Kidney tubule cell (primary cell): ENCODE data around the gene TPR.

Source experiments
- DNase-seq: peaks from one replicate; pipeline ENCODE4 v3.0.0-alpha.2; 2018; ENCODE audit warnings: low spot score

TPR gene

DNA sequence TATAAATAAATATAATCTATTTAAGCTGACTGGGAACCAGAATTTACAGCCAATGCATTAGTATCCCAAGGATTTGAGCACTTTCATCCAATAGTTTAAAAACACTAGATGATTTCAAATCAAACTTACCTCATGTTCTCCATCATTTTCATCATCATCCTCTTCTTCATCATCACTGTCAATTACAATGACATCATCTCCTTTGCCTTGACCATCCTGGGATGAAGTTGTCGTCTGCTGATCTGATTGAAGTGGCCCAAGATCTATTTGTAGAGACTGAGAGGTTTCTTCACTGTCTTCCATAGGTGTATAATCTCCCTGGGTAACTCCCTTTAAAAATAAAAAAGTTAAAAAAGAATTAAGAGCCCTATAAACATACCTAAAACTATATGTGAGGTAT lies 47.7 kb downstream of the TPR start:
- no peak for DNase-seq

DNA sequence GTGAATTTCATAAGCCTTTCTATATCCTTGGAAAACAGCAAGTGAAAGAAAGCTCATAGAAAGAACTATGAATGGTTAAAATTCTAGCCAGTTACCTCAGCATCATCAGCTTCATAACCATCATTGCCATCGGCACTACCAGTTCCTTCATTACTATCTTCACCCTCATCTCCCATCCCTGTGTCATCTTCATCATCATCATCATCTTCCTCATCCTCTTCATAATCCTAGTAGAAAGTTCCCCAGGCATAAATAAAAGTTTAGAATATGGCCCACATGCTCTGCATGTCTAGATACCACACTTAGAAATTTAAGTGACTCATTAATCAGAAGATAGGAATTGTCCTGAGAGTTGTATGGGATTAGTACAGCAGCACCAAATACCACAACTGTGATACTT lies 49.0 kb downstream of the TPR start:
- no peak for DNase-seq

DNA sequence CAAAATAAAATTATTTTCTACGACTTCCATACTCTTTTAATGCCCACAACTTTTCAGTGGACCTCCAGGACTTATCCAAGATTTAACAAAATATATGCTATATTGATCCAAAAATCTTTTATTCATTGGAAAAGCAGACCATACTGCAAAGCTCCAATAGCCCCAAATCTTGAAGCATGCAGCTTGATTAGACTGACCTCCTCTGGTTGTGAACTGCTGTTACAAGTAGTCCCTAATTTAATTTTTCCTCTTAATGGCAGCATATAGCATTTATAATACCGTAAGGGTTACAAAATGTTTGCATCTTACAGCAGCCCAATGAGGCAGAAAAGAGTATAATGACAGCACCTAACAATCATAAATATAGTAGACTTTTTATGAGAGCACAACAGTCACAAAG lies 49.8 kb downstream of the TPR start:
- peak; percentile 2 for DNase-seq

- DNase-seq, result no peak
These were observed 51.2 kb downstream of the TPR start for GRCh38 chr1:186323865-186324264.

DNA sequence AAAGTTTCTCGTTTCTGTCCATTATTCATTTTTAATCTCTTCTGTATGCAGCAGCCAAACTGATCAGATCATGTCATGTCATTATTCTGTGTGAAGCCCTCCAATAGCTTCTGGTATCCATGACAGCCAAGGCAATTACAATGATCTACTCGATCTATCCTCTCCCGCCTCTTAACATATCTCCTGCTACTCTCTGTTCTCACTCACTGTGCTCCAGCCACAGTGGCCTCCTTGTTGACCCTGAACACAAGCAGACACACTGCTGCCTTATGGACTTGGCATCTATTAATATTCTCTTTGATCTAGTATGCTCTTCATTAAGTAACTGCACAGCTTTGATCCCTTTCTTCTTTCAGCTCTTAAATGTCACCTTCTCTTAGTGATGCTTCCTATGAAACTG lies 59.5 kb downstream of the TPR start:
- no peak for DNase-seq

GRCh38 chr1:186311375-186312051 lies 63.5 kb downstream of the TPR start:
- no peak for DNase-seq

- DNase-seq, result no peak
These were observed 64.7 kb downstream of the TPR start for GRCh38 chr1:186310307-186310706.

DNA sequence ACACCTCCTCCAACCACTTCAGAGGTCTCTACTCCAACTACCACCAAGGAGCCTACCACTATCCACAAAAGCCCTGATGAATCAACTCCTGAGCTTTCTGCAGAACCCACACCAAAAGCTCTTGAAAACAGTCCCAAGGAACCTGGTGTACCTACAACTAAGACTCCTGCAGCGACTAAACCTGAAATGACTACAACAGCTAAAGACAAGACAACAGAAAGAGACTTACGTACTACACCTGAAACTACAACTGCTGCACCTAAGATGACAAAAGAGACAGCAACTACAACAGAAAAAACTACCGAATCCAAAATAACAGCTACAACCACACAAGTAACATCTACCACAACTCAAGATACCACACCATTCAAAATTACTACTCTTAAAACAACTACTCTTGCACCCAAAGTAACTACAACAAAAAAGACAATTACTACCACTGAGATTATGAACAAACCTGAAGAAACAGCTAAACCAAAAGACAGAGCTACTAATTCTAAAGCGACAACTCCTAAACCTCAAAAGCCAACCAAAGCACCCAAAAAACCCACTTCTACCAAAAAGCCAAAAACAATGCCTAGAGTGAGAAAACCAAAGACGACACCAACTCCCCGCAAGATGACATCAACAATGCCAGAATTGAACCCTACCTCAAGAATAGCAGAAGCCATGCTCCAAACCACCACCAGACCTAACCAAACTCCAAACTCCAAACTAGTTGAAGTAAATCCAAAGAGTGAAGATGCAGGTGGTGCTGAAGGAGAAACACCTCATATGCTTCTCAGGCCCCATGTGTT lies 66.6 kb downstream of the TPR start:
- no peak for DNase-seq

GRCh38 chr1:186307445-186307844 lies 67.6 kb downstream of the TPR start:
- no peak for DNase-seq

- DNase-seq, result no peak
These were observed 68.5 kb downstream of the TPR start for GRCh38 chr1:186306533-186306932.

DNA sequence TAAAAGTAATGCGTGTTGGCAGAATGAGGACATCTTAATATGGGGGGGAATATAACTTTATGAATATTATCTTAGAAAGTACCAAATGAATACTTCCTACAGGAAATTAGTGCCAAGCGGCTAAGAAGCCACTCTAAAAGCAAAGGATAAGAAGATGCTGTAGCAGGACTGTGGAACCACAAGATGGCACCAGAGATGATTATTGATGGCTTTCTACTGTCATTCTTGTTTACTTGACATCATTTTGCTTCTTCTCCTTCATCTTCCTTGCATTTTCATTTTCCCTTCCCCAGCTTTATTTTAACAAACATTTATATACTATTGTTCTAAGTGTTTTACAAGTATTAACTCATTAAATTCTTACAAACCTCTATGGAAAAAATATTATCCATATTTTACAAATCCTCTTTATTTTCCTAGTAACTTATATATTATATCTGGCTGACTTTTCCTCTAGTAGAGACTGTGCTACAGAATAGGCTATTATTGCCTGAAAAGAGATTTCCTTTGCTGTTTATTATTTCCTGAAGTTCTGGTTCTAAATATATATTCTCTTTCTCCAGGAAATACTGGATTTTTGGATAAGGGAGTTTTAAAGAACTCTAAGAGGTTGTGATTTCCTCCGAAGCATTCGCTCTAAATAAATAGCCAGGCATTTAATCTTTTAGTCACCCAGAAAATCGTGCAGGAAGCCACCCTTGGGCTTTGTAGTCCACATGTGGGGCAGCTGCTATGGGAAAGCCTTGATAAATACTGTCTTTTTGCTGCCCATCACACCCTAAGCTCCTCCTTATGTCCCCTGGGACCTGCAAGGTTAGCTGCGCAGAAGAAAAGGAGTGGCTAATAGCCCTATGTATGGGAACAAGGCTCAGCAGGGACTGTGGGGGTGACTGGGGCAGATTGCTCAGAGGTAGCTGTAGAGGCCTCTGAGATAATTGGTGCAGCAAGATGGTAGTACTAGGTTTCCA lies 69.8 kb downstream of the TPR start:
- peak; percentile 34 for DNase-seq

DNA sequence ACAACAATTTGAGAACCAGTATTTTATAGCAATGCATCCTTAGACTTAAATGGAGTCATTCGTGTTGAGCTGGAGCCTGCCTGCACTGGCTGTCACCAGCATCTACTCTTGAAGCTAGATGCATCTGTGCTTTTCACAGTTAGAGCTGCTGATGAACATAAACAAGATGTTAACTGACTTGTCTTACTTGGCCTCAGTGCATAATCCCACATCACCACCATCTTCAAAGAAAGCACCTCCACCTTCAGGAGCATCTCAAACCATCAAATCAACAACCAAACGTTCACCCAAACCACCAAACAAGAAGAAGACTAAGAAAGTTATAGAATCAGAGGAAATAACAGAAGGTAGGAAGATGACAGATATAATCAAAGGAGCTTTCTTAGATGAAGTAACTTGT lies 71.1 kb downstream of the TPR start:
- DNase-seq, result no peak

GRCh38 chr1:186302381-186302920 lies 72.6 kb downstream of the TPR start:
- DNase-seq, result no peak

GRCh38 chr1:186301448-186301847 lies 73.6 kb downstream of the TPR start:
- no peak for DNase-seq

GRCh38 chr1:186300056-186300455 lies 75.0 kb downstream of the TPR start:
- no peak for DNase-seq

- no peak for DNase-seq
These were observed 75.5 kb downstream of the TPR start for GRCh38 chr1:186299570-186299969.

DNA sequence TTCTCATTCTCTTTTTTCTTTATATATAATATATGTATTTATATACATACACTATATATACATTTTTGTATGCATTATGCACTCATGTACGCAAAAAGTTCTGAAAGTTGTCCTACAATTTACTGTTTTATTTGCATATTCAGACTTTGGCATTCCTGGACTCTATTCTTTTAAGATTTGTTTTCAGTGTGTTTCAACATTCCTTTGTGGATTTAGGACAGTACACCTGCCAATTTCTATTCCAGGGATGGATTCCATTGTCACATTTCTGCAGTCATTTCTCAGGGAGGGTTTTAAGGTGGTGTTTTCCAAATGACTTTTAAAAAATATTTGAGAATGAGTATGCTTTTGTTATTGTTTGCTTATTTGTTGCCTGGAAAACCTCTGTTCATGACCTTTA lies 76.2 kb downstream of the TPR start:
- no peak for DNase-seq

DNA sequence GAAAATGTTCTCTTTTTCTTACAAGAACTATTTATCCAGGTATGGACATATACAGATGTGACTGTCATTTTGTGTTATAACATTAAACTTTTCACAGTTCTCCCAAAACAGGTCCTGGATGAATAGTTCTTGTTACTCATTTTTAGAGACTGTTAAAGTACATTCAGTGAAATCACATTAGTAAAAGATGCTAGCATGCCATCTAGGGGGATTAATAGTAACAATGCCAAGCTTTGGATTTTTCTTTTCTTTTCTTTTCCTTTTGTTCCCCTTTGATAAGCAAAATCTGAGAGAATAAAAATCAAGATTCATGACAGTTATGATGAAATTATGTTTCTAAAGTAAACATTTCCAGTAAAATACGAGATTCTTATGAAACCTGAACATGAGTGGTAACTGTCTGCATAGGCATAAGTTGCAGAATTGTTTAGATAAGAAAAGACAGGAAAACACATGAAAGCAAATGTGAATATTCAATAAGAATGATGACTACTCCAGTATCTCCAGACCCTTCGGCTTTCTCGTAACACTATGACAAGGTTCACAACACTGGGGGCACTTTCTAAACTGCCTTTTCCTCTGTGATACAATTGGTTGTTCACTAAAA lies 77.5 kb downstream of the TPR start:
- no peak for DNase-seq

- no peak for DNase-seq
These were observed 79.1 kb downstream of the TPR start, which contains the start of gene PRG4 for GRCh38 chr1:186295980-186296379. TSS of gene PRG4 (plus strand) at chr1:186296279.

DNA sequence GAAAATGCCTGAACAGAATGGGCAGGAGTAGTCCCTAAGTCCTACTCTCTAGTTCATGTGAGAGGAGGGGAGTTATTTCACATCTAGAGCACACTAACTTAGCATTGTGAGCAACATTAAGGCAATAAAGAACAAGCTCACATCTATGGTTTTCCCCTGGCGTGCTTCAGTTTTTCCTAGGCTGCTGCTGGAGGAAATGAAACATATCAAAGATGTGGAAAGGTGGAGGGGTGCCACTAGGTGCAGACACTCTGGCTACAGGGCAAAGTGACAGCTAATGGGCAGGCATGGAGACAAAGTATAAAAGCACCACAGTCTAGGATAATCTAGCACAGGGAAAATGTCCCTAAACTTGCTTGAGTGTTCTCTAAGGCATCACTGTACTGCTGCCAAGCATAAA lies 82.2 kb downstream of the TPR start:
- no peak for DNase-seq

GRCh38 chr1:186291271-186291670 lies 83.8 kb downstream of the TPR start:
- no peak for DNase-seq
